ENCODE data around the gene PTPRE. TPM values are rescaled to one million over a fixed set of nuclear protein-coding genes. Genes with fewer than 3 reads are reported as not detected.

Gene PTPRE
- total and polyA plus RNA-seq, 4 donors = 1.5 to 12.5 (median 3.7) TPM

DNA sequence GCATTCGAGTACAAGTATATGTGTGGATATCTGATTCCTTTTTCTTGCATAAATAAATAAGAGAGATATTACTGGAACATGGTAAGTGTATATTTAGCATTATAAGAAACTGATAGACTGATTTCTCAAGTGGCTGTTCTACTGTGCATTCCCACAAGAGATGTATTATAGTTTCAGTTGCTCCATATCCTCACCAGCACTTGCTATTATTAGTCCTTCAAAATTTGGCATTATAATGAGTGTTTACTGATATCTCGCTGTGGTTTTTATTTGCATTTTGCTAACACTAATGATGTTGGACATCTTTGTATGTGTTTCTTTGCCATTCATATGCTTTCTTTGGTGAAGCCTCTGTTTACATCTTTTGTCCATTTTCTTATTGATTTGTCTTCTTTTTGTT is 9.7 kb upstream of the PTPRE start:
- no peaks in the 10 kb centered on the region for H3K9me3 ChIP-seq (ENCODE audit: control insufficient read depth in 4 of 4, low read length in 3 of 4)
- 88% methylated on average over 2 of the region's 2 CpGs for WGBS
- H3K27me3 ChIP-seq (ENCODE audit: control insufficient read depth in 4 of 4, insufficient read depth in 4 of 4, low read length in 3 of 4) = no peaks in the 10 kb centered on the region
- no peak overlapping the region for H3K4me3 ChIP-seq (ENCODE audit: low read depth in 1 of 3, low read length in 3 of 3)
- no peaks in the 10 kb centered on the region for H3K36me3 ChIP-seq (ENCODE audit: control insufficient read depth in 4 of 4, insufficient read depth in 3 of 4, low read depth in 1 of 4, low read length in 3 of 4)
- no peak for DNase-seq (ENCODE audit: low spot score)
- peaks cover 0 to 7% (median 1%) of the 10 kb centered on the region in 4 donors for H3K4me1 ChIP-seq (ENCODE audit: control insufficient read depth in 4 of 4, insufficient read depth in 4 of 4, low read length in 3 of 4)
- TF ChIP-seq GABPA (IDR thresholded peaks at IDR 0.05 in 1 of 2, conservative IDR thresholded peaks at IDR 0.05 in 1 of 2) = no peak
- no peak for TF ChIP-seq RAD21 (IDR thresholded peaks at IDR 0.05)
- no peak for TF ChIP-seq NR2F2 (IDR thresholded peaks at IDR 0.05)
- TF ChIP-seq EGR1 (IDR thresholded peaks at IDR 0.05; ENCODE audit: low read depth in 2 of 2) = no peak
- TF ChIP-seq, protein P1, sequence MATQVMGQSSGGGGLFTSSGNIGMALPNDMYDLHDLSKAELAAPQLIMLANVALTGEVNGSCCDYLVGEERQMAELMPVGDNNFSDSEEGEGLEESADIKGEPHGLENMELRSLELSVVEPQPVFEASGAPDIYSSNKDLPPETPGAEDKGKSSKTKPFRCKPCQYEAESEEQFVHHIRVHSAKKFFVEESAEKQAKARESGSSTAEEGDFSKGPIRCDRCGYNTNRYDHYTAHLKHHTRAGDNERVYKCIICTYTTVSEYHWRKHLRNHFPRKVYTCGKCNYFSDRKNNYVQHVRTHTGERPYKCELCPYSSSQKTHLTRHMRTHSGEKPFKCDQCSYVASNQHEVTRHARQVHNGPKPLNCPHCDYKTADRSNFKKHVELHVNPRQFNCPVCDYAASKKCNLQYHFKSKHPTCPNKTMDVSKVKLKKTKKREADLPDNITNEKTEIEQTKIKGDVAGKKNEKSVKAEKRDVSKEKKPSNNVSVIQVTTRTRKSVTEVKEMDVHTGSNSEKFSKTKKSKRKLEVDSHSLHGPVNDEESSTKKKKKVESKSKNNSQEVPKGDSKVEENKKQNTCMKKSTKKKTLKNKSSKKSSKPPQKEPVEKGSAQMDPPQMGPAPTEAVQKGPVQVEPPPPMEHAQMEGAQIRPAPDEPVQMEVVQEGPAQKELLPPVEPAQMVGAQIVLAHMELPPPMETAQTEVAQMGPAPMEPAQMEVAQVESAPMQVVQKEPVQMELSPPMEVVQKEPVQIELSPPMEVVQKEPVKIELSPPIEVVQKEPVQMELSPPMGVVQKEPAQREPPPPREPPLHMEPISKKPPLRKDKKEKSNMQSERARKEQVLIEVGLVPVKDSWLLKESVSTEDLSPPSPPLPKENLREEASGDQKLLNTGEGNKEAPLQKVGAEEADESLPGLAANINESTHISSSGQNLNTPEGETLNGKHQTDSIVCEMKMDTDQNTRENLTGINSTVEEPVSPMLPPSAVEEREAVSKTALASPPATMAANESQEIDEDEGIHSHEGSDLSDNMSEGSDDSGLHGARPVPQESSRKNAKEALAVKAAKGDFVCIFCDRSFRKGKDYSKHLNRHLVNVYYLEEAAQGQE (IDR thresholded peaks at IDR 0.05) = no peak
- no peak for TF ChIP-seq SP1 (IDR thresholded peaks at IDR 0.05)
- no peak for TF ChIP-seq RXRA (IDR thresholded peaks at IDR 0.05)
- TF ChIP-seq, protein P2, sequence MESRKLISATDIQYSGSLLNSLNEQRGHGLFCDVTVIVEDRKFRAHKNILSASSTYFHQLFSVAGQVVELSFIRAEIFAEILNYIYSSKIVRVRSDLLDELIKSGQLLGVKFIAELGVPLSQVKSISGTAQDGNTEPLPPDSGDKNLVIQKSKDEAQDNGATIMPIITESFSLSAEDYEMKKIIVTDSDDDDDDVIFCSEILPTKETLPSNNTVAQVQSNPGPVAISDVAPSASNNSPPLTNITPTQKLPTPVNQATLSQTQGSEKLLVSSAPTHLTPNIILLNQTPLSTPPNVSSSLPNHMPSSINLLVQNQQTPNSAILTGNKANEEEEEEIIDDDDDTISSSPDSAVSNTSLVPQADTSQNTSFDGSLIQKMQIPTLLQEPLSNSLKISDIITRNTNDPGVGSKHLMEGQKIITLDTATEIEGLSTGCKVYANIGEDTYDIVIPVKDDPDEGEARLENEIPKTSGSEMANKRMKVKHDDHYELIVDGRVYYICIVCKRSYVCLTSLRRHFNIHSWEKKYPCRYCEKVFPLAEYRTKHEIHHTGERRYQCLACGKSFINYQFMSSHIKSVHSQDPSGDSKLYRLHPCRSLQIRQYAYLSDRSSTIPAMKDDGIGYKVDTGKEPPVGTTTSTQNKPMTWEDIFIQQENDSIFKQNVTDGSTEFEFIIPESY (IDR thresholded peaks at IDR 0.05) = no peak
- no peak for TF ChIP-seq TAF1 (conservative IDR thresholded peaks at IDR 0.05)
- H3K27ac ChIP-seq (ENCODE audit: low read depth in 1 of 2, low read length in 2 of 2) = no peak overlapping the region
- no peak overlapping the region for H3K9ac ChIP-seq (ENCODE audit: low read depth in 1 of 2, low read length in 2 of 2)

DNA sequence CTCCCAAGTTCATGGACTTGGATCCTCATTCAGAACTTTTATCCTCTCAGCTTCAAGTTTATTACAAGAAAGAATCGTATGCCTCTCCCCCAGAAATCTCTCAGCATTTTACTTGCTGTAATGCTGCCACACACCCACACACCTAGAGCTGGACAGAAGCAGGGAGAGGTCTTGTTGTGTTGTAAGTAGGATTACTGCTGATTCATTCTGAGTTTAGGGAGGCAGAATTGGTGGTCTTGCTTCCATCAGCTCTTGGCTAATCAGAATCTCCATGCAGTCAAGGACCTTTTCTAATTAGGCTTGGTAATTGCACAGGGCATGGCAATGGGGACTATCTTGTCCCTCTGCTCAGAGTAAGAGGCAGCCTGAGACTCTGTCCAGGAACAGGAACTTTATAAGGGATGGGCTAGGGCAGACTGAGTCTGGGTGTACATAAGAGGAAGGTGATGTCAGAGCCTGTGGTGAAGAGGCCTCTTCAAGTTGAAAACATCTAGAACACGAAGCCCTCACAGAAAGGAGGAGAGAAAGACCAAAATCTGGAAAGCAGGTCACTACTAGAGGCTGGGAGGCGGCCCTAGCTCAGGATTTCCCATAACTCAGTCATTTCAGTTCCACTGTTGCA is 7.0 kb upstream of the PTPRE start:
- H3K4me1 ChIP-seq (ENCODE audit: control insufficient read depth in 4 of 4, insufficient read depth in 4 of 4, low read length in 3 of 4) = no peaks in the 10 kb centered on the region
- no peaks in the 10 kb centered on the region for H3K36me3 ChIP-seq (ENCODE audit: control insufficient read depth in 4 of 4, insufficient read depth in 3 of 4, low read depth in 1 of 4, low read length in 3 of 4)
- TF ChIP-seq EGR1 (IDR thresholded peaks at IDR 0.05; ENCODE audit: low read depth in 2 of 2) (no peak), HNF4G (IDR thresholded peaks at IDR 0.05) (no peak), RXRA (IDR thresholded peaks at IDR 0.05) (no peak), TAF1 (conservative IDR thresholded peaks at IDR 0.05) (no peak), JUND (IDR thresholded peaks at IDR 0.05) (no peak), YY1 (IDR thresholded peaks at IDR 0.05) (no peak)
- TF ChIP-seq, protein P2 (IDR thresholded peaks at IDR 0.05) = no peak
- no peak overlapping the region for H3K9ac ChIP-seq (ENCODE audit: low read depth in 1 of 2, low read length in 2 of 2)
- WGBS = 77% methylated on average over 3 of the region's 3 CpGs
- no peaks in the 10 kb centered on the region for H3K9me3 ChIP-seq (ENCODE audit: control insufficient read depth in 4 of 4, low read length in 3 of 4)
- H3K27me3 ChIP-seq (ENCODE audit: control insufficient read depth in 4 of 4, insufficient read depth in 4 of 4, low read length in 3 of 4) = no peaks in the 10 kb centered on the region
- no peak overlapping the region for H3K27ac ChIP-seq (ENCODE audit: low read depth in 1 of 2, low read length in 2 of 2)
- DNase-seq (ENCODE audit: low spot score) = no peak
- H3K4me3 ChIP-seq (ENCODE audit: low read depth in 1 of 3, low read length in 3 of 3) = no peak overlapping the region

Data from liver (tissue), 9 donors.